Mucosa of stomach (tissue), 1 donor: ENCODE results near the gene GFM2.
"Not testable (repeated sequence)": the region's sequence is repeated elsewhere in the genome, so short reads cannot be mapped to it uniquely, and the experiment has no call there.

Source experiments
- H3K27me3 ChIP-seq: one replicate; pipeline ENCODE4 v1.7.0; 2013; ENCODE audit warnings: mild to moderate bottlenecking, low read length; ENCODE audit not compliant: control insufficient read depth, insufficient read depth
- H3K36me3 ChIP-seq: one replicate; pipeline ENCODE4 v1.7.0; 2013; ENCODE audit warnings: low read length; ENCODE audit not compliant: control insufficient read depth, insufficient read depth
- H3K4me1 ChIP-seq: one replicate; pipeline ENCODE4 v1.7.0; 2013; ENCODE audit warnings: mild to moderate bottlenecking, low read length; ENCODE audit not compliant: control insufficient read depth, insufficient read depth
- H3K4me3 ChIP-seq: one replicate; pipeline ENCODE4 v1.7.0; 2013; ENCODE audit warnings: low read length
- H3K9ac ChIP-seq: one replicate; pipeline ENCODE4 v1.7.0; 2013; ENCODE audit warnings: mild to moderate bottlenecking, low read length, moderate library complexity
- H3K9me3 ChIP-seq: one replicate; pipeline ENCODE4 v1.7.0; 2013; ENCODE audit warnings: mild to moderate bottlenecking, low read length, moderate library complexity; ENCODE audit not compliant: control insufficient read depth
- donor health status: Pancreatic carcinoma.

Gene GFM2

GRCh38 chr5:74765929-74766328, 988 bp downstream of the GFM2 start:
- Histone ChIP-seq H3K9me3 (no peaks in the 10 kb centered on the region), H3K27me3 (no peaks in the 10 kb centered on the region), H3K4me1 (peaks cover 29% of the 10 kb centered on the region)

GRCh38 chr5:74765201-74765600, 1.7 kb downstream of the GFM2 start:
- Histone ChIP-seq H3K9me3 (no peaks in the 10 kb centered on the region), H3K27me3 (no peaks in the 10 kb centered on the region), H3K36me3 (peaks cover 3% of the 10 kb centered on the region), H3K4me3 (no peak overlapping the region), H3K4me1 (peaks cover 36% of the 10 kb centered on the region), H3K9ac (peak overlapping the region; percentile 87)

More at GRCh38 chr5:74765929-74766328, 988 bp downstream of the GFM2 start:
- H3K36me3 ChIP-seq = no peaks in the 10 kb centered on the region
- H3K4me3 ChIP-seq = peak overlapping the region; percentile 95
- H3K9ac ChIP-seq = peak overlapping the region; percentile 87

GRCh38 chr5:74763504-74763903, 3.4 kb downstream of the GFM2 start:
- H3K36me3 ChIP-seq = peaks cover 4% of the 10 kb centered on the region
- no peaks in the 10 kb centered on the region for H3K9me3 ChIP-seq
- H3K27me3 ChIP-seq = no peaks in the 10 kb centered on the region
- peaks cover 38% of the 10 kb centered on the region for H3K4me1 ChIP-seq
- no peak overlapping the region for H3K4me3 ChIP-seq
- no peak overlapping the region for H3K9ac ChIP-seq

GRCh38 chr5:74762599-74762998, 4.3 kb downstream of the GFM2 start:
- Histone ChIP-seq H3K4me1 (peaks cover 29% of the 10 kb centered on the region), H3K9me3 (no peaks in the 10 kb centered on the region), H3K4me3 (no peak overlapping the region), H3K27me3 (no peaks in the 10 kb centered on the region), H3K36me3 (peaks cover 4% of the 10 kb centered on the region), H3K9ac (no peak overlapping the region)

- Histone ChIP-seq H3K9ac (no peak overlapping the region), H3K4me1 (peaks cover 29% of the 10 kb centered on the region), H3K27me3 (no peaks in the 10 kb centered on the region), H3K9me3 (no peaks in the 10 kb centered on the region), H3K36me3 (peaks cover 4% of the 10 kb centered on the region), H3K4me3 (no peak overlapping the region)
Observed at GRCh38 chr5:74761241-74761640, 5.7 kb downstream of the GFM2 start.

GRCh38 chr5:74748742-74749141, 18.2 kb downstream of the GFM2 start:
- not testable (repeated sequence) for H3K27me3 ChIP-seq, H3K9me3 ChIP-seq, H3K9ac ChIP-seq, H3K36me3 ChIP-seq, H3K4me1 ChIP-seq, H3K4me3 ChIP-seq

GRCh38 chr5:74738406-74738805, 28.5 kb downstream of the GFM2 start:
- Histone ChIP-seq H3K4me1 (no peaks in the 10 kb centered on the region), H3K36me3 (no peaks in the 10 kb centered on the region), H3K4me3 (no peak overlapping the region), H3K9me3 (no peaks in the 10 kb centered on the region), H3K27me3 (no peaks in the 10 kb centered on the region), H3K9ac (no peak overlapping the region)

GRCh38 chr5:74736759-74737158, 30.2 kb downstream of the GFM2 start:
- Histone ChIP-seq H3K9ac (no peak overlapping the region), H3K9me3 (no peaks in the 10 kb centered on the region), H3K4me1 (no peaks in the 10 kb centered on the region), H3K27me3 (no peaks in the 10 kb centered on the region), H3K36me3 (no peaks in the 10 kb centered on the region), H3K4me3 (no peak overlapping the region)

- Histone ChIP-seq H3K4me3 (no peak overlapping the region), H3K4me1 (peaks cover 4% of the 10 kb centered on the region), H3K36me3 (peaks cover 5% of the 10 kb centered on the region), H3K9me3 (no peaks in the 10 kb centered on the region), H3K9ac (no peak overlapping the region), H3K27me3 (no peaks in the 10 kb centered on the region)
Observed at GRCh38 chr5:74725331-74725730, 41.6 kb downstream of the GFM2 start.

GRCh38 chr5:74722271-74722670, 44.6 kb downstream of the GFM2 start:
- Histone ChIP-seq H3K4me1 (peaks cover 4% of the 10 kb centered on the region), H3K9me3 (no peaks in the 10 kb centered on the region), H3K9ac (no peak overlapping the region), H3K4me3 (no peak overlapping the region), H3K36me3 (peaks cover 5% of the 10 kb centered on the region), H3K27me3 (no peaks in the 10 kb centered on the region)

GRCh38 chr5:74717596-74717995, 49.3 kb downstream of the GFM2 start:
- H3K9ac ChIP-seq = no peak overlapping the region
- H3K36me3 ChIP-seq = no peaks in the 10 kb centered on the region
- no peaks in the 10 kb centered on the region for H3K9me3 ChIP-seq

GRCh38 chr5:74693191-74693590, 73.7 kb downstream of the GFM2 start:
- Histone ChIP-seq H3K4me3 (no peak overlapping the region), H3K36me3 (peaks cover 3% of the 10 kb centered on the region), H3K9ac (no peak overlapping the region), H3K4me1 (no peaks in the 10 kb centered on the region), H3K27me3 (no peaks in the 10 kb centered on the region), H3K9me3 (no peaks in the 10 kb centered on the region)

More at GRCh38 chr5:74717596-74717995, 49.3 kb downstream of the GFM2 start:
- Histone ChIP-seq H3K4me3 (no peak overlapping the region), H3K27me3 (no peaks in the 10 kb centered on the region), H3K4me1 (peaks cover 4% of the 10 kb centered on the region)
